Skeletal muscle satellite cell (primary cell): ENCODE results near the gene SUPT6H.

Source experiments
- H3K27me3 ChIP-seq: 2 replicates; pipeline ENCODE4 v1.7.0; 2013; ENCODE audit warnings: low read length; ENCODE audit not compliant: control insufficient read depth, insufficient read depth
- H3K36me3 ChIP-seq: 2 replicates; pipeline ENCODE4 v1.7.0; 2013; ENCODE audit warnings: mild to moderate bottlenecking, control low read depth, low read length; ENCODE audit not compliant: insufficient read depth
- H3K4me1 ChIP-seq: 2 replicates; pipeline ENCODE4 v1.7.0; 2013; ENCODE audit warnings: low read length; ENCODE audit not compliant: control insufficient read depth, insufficient read depth
- H3K4me2 ChIP-seq: 2 replicates; pipeline ENCODE4 v1.7.0; 2013; ENCODE audit warnings: mild to moderate bottlenecking, low read length
- H3K4me3 ChIP-seq: 2 replicates; pipeline ENCODE4 v1.7.0; 2013; ENCODE audit warnings: low read length
- H3K9ac ChIP-seq: 2 replicates; pipeline ENCODE4 v1.7.0; 2013; ENCODE audit warnings: mild to moderate bottlenecking, low read depth, low read length, moderate library complexity
- H3K9me3 ChIP-seq: replicated peaks from 2 replicates; pipeline ENCODE4 v1.7.0; 2013; ENCODE audit warnings: mild to moderate bottlenecking, control low read depth, low read length

Gene SUPT6H

GRCh38 chr17:28703552-28704218, 41.7 kb downstream of the SUPT6H start:
- Histone ChIP-seq H3K4me1 (no peaks in the 10 kb centered on the region), H3K9ac (no peak overlapping the region), H3K9me3 (no peaks in the 10 kb centered on the region), H3K4me3 (no peak overlapping the region), H3K27me3 (no peaks in the 10 kb centered on the region), H3K4me2 (no peak overlapping the region), H3K36me3 (peaks cover 71% of the 10 kb centered on the region)

DNA sequence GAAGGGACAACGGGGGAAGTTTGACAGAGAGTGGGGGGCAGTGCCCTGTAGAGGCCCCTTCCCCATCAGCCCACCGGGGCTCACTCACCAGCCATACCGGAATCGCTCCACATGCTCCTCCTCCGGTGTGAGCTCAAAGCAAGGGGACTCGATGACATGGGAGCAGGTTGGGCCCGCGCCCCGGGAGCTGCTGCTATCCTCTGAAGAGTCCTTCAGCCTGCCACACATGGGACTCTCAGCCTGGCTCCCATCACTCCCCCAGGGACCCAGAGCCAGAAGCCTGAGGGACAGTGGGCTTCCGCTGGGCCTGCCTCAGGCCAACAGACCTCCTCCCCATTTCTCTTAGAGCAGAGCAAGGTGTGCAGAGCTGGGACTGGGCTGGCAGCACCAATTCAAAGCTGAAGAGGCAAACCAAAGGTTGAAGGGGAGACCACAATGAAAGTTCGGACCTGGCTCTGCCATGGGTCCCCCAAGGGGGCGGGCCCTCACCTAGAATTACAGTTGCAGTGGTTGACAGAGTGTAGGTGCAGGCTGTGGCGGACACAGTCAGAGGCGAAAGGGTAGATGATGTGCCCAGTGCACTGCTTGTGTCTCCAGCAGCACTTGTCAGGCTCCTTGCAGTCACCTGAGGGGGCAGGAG, 42.3 kb downstream of the SUPT6H start:
- no peak overlapping the region for H3K4me2 ChIP-seq
- no peaks in the 10 kb centered on the region for H3K9me3 ChIP-seq
- no peak overlapping the region for H3K4me3 ChIP-seq
- no peak overlapping the region for H3K9ac ChIP-seq
- H3K36me3 ChIP-seq = peaks cover 65% of the 10 kb centered on the region
- H3K27me3 ChIP-seq = no peaks in the 10 kb centered on the region
- no peaks in the 10 kb centered on the region for H3K4me1 ChIP-seq

GRCh38 chr17:28705074-28705659, 43.2 kb downstream of the SUPT6H start:
- H3K4me3 ChIP-seq = no peak overlapping the region
- H3K9ac ChIP-seq = no peak overlapping the region
- peaks cover 56% of the 10 kb centered on the region for H3K36me3 ChIP-seq
- H3K4me2 ChIP-seq = no peak overlapping the region
- H3K9me3 ChIP-seq = no peaks in the 10 kb centered on the region
- H3K27me3 ChIP-seq = no peaks in the 10 kb centered on the region
- no peaks in the 10 kb centered on the region for H3K4me1 ChIP-seq

DNA sequence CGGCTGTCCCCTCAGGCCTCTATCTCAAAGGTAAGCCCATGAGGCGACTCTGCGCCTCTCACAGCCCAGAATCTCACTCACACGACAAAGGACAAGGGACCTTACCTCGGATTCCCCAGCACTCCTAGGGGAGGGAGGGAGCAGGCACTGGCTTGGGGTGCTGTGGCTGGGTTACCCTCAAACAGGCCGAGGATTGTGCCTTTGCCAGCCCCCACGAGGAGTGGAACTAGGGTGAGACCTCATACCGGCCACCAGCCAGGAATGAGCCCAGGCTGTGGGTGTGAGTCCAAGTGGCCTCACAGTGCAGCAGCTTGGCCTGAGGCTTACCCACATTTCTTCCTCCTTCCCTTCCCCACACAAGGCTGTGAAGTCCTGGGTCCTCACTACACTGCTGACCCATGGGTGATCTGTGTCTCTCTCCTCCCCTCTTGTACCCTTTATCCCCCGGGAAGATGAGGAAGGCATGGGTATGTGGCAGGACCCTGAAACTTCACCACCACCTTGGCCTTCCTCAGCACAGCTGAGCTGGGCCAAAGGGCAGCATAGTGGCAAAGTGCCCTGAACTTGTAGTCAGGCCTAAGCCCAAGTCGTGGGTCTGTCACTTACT, 43.8 kb downstream of the SUPT6H start:
- Histone ChIP-seq H3K27me3 (no peaks in the 10 kb centered on the region), H3K9me3 (no peaks in the 10 kb centered on the region), H3K4me2 (no peak overlapping the region), H3K4me3 (no peak overlapping the region), H3K36me3 (peaks cover 50% of the 10 kb centered on the region), H3K9ac (no peak overlapping the region), H3K4me1 (peaks cover 5% of the 10 kb centered on the region)

DNA sequence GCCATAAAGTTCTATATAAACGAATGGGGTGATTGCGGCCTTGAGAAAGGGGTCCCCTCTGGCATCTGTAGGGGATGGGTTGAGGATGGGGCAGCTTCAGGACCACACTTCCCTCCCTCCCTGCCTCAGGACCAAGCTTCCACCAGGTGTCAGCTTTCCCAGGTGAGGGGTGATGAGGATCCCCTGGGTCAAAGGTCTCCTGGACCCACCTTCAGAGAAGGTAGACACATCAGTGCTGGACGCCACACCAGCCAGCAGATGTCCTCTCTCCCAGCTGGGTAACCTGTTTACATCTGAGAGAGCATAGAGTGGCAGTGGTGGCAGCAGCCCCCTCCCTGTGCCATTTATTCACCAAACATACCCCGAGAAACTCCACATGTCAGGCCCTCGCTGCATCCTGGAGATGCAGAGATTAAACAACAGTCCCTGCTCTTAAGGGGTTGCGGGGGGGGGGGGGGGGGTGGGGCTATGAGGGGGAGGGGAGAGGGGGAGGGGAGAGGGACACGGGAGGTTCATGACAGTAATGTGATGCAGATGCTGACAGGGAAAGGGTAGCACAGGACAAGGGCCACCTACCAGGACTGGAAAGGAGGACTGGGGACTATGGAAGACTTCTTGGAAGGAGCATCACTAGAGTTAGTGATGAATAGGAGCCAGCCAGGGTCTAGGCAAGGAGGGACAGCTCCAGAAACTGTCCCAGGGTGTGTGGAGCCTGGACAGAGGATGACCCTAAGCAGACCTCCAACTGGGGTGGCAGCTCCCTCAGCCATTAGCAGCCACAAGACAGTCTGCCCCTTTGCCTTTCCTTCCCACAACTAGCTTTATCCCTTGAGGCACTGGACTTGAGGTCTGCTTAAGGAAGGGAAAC, 44.7 kb downstream of the SUPT6H start:
- Histone ChIP-seq H3K4me3 (no peak overlapping the region), H3K27me3 (no peaks in the 10 kb centered on the region), H3K9me3 (no peaks in the 10 kb centered on the region), H3K9ac (no peak overlapping the region), H3K36me3 (peaks cover 41% of the 10 kb centered on the region), H3K4me2 (no peak overlapping the region), H3K4me1 (peaks cover 8% of the 10 kb centered on the region)

DNA sequence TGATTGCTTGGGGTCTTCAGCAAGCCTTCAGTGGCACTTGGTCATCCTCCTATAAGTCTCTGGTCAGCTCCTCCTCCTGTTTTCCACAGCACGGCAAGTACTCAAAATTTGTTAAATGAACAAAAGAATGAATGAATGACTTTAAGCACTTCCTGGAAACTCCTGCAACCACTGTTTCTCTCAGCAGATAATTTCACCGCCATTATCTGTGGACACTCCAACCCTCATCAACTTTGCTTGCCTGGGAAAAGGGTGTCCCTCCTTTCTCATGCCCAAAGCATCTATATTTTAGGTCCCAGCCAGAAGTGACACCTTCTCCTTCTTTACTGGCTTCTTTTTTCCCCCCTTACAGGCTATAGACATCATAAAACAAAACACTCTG, 45.3 kb downstream of the SUPT6H start:
- no peaks in the 10 kb centered on the region for H3K9me3 ChIP-seq
- no peak overlapping the region for H3K4me3 ChIP-seq
- H3K4me1 ChIP-seq = peaks cover 14% of the 10 kb centered on the region
- no peaks in the 10 kb centered on the region for H3K27me3 ChIP-seq
- no peak overlapping the region for H3K4me2 ChIP-seq
- H3K9ac ChIP-seq = no peak overlapping the region
- H3K36me3 ChIP-seq = peaks cover 36% of the 10 kb centered on the region

DNA sequence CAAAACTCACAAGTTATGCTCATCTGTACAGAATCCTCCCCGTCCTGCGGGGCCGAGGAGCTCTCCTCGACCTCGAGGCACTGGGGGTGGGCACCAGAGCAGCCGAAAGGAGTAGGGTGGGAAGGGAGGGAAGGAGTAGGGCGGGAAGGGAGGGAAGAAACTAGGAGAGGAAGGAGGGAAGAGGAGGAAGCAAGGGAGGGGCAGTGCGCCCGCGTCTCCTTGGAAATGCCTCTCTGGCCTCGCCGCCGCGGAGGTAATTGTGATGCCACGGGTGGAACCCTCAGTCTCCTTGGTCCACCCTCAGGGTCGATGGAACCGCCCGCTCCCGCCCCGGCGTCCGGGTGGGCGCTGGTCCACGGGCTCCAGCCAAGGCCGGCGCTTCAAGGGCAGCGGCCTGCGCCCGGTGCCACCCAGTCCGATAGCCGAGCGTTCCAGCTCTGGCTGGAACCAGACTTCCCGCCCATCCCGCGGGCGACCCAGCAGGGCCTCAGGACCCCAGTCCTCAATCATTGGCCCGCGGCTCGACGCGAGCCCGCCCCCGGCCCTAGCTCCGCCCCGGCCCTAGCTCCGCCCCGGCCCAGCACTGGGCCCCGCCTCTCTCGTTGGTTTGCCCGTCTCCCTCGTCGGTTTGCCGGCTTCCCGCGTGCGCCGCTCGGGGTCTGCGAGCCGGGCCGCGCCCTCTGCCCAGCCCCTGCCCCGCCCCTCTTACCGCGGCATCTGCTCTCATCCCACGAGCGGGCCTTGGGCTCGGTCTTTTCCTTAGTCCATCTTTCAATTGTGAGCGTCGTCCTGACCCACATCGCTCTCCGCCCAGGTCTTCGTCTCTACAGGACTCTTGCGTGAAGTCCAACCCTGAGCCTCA, 49.1 kb downstream of the SUPT6H start:
- H3K4me2 ChIP-seq = peak overlapping the region; percentile 90
- no peaks in the 10 kb centered on the region for H3K27me3 ChIP-seq
- no peaks in the 10 kb centered on the region for H3K9me3 ChIP-seq
- peak overlapping the region; percentile 85 for H3K9ac ChIP-seq
- peaks cover 21% of the 10 kb centered on the region for H3K4me1 ChIP-seq
- H3K36me3 ChIP-seq = peaks cover 39% of the 10 kb centered on the region
- peak overlapping the region; percentile 71 for H3K4me3 ChIP-seq

DNA sequence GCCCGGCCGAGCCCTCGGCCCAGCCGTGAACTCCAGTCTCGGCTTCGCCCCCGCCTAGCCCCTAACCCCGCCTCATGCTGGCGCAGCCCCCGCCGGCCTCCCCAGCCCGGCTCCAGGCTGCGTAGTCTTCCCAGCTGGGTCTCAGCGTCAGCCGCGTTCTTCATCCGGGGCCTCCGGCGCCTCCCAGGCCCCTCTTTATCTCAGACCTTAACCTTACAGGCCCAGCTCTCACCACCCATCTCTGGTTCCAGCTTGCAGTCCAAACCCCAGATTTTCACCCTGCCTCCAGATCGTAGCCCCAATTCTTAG, 49.7 kb downstream of the SUPT6H start, which contains the start of gene PROCA1:
Gene PROCA1, minus strand, starts transcription at position 166 of the 309 bp plus-strand sequence. CDS start 228 bp downstream, outside the sequence.
- H3K9me3 ChIP-seq = no peaks in the 10 kb centered on the region
- peaks cover 27% of the 10 kb centered on the region for H3K4me1 ChIP-seq
- peak within 1 kb of the TSS; percentile 85 for H3K9ac ChIP-seq
- peaks cover 36% of the 10 kb centered on the region for H3K36me3 ChIP-seq
- H3K4me3 ChIP-seq = peak within 1 kb of the TSS; percentile 71
- H3K27me3 ChIP-seq = no peaks in the 10 kb centered on the region
- H3K4me2 ChIP-seq = peak within 1 kb of the TSS; percentile 90

- peak overlapping the region; percentile 85 for H3K9ac ChIP-seq
These were observed 50.2 kb downstream of the SUPT6H start for GRCh38 chr17:28712032-28712704.

GRCh38 chr17:28712705-28713415, 50.9 kb downstream of the SUPT6H start:
- Histone ChIP-seq H3K9me3 (no peaks in the 10 kb centered on the region), H3K4me3 (no peak overlapping the region), H3K27me3 (no peaks in the 10 kb centered on the region), H3K4me1 (peaks cover 27% of the 10 kb centered on the region), H3K4me2 (no peak overlapping the region), H3K9ac (no peak overlapping the region), H3K36me3 (peaks cover 36% of the 10 kb centered on the region)

More at GRCh38 chr17:28712032-28712704, 50.2 kb downstream of the SUPT6H start:
- Histone ChIP-seq H3K36me3 (peaks cover 36% of the 10 kb centered on the region), H3K27me3 (no peaks in the 10 kb centered on the region), H3K4me3 (peak overlapping the region; percentile 71), H3K4me2 (peak overlapping the region; percentile 90), H3K4me1 (peaks cover 27% of the 10 kb centered on the region), H3K9me3 (no peaks in the 10 kb centered on the region)
